GM21529 (cell line): ENCODE measurements around the gene TMPRSS11B.
"Not testable (repeated sequence)": the region's sequence is repeated elsewhere in the genome, so short reads cannot be mapped to it uniquely, and the experiment has no call there.

Experiments used
- ATAC-seq: cut with Tn5 transposase; IDR thresholded peaks from one replicate; pipeline ENCODE4 v1.9.1; 2021; ENCODE audit not compliant: unreplicated experiment

Gene TMPRSS11B

GRCh38 chr4:68228568-68228967, 16.9 kb downstream of the TMPRSS11B start:
- ATAC-seq: no peak

DNA sequence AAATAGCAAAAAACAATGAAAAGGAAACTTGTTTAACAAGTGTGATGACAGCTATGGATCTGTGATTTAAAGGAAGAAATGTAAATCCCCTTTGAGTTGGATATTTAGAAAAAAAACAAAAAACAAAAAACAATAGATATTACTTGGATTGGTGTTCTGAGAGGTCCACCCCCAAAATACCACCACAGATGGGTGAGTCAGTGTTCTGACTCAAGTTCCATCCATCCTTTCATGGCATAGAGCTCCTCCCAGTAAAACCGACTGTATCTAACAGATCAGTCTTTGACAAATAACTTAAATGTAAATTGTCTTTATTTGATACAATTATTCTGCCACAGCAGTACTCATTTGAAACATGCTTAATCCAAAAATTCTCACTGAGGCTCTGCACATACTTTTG, 27.4 kb downstream of the TMPRSS11B start:
- no peak for ATAC-seq

DNA sequence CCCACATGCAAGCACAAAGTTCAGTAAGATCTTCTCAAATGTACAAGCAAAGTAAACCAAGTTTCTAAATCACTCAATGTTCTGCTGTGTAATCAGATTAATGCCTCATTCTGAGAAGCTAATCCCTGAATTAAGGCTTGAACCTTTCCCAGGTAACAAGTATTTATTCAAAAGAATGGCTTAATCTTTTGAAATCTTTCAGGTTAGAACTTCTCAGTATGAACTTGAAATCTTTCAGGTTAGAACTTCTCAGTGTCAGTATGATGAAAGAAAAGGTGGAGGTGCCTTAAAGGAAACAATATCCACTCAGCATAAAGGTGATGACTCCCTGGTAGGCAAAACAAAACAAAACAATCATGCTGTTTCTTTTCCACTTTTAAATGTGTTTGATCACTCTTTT, 29.0 kb downstream of the TMPRSS11B start:
- no peak for ATAC-seq

DNA sequence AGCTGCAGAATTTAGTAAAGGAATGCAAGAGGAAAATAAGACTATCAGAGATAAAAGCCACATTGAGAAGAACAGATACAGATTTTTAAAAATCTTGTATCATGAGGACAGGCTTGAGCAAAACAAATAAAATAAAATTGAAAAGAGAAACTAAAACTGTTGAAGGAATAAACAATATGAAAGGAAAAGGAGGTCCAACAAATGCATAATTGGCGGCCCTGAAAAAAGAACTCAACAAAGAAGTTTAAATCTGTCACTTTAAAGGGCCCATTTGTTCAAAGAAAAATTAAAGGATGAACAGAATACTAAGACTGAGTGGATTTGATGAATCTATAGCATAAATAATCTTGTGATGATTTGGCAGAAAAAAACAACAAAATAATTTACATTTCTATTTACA, 36.5 kb downstream of the TMPRSS11B start:
- no peak for ATAC-seq

GRCh38 chr4:68194305-68194704, 51.2 kb downstream of the TMPRSS11B start:
- ATAC-seq: not testable (repeated sequence)

- ATAC-seq: no peak
These were observed 52.3 kb downstream of the TMPRSS11B start for GRCh38 chr4:68193194-68193593.

GRCh38 chr4:68187145-68187544, 58.3 kb downstream of the TMPRSS11B start:
- ATAC-seq: no peak

- no peak for ATAC-seq
These were observed 60.6 kb downstream of the TMPRSS11B start for GRCh38 chr4:68184923-68185322.

- no peak for ATAC-seq
These were observed 62.1 kb downstream of the TMPRSS11B start for GRCh38 chr4:68183417-68183816.

GRCh38 chr4:68182382-68182820, 63.1 kb downstream of the TMPRSS11B start:
- ATAC-seq: no peak

- ATAC-seq: no peak
These were observed 64.5 kb downstream of the TMPRSS11B start for GRCh38 chr4:68180849-68181526.

- ATAC-seq: no peak
These were observed 68.6 kb downstream of the TMPRSS11B start for GRCh38 chr4:68176904-68177303.
